Adrenal gland (tissue), 5 donors: ENCODE results near the gene FN3K.

Experiments used
- CTCF ChIP-seq, 6 experiments: fragments of 450-650 bp in 4 of 6; fragments of 200-600 bp in 2 of 6; sonication (generic) in 1 of 6; IDR thresholded peaks; 1 replicate in 5 of 6; 2 replicates in 1 of 6; pipeline versions ENCODE4 v1.5.1 to v1.8.0; 2016 to 2021; ENCODE audit warnings: antibody characterized with exemption in 6 of 6, mild to moderate bottlenecking in 2 of 6, moderate library complexity in 1 of 6
- POLR2A ChIP-seq, 2 donors: fragments of 450-650 bp; IDR thresholded peaks; one replicate each; pipeline ENCODE4 v1.6.1; 2017; ENCODE audit warnings: antibody characterized with exemption in 2 of 2, mild to moderate bottlenecking in 2 of 2, moderate library complexity in 1 of 2
- donor health status: DM: no; HTN: no; CAD: no.

GRCh38 chr17:82772026-82772425 is 36.6 kb downstream of the FN3K start:
- no peak for TF ChIP-seq CTCF (IDR thresholded peaks at IDR 0.05)
- TF ChIP-seq POLR2A (IDR thresholded peaks at IDR 0.05), result no peak
